ENCODE data around the gene ANKRD23. TPM values are rescaled to one million over a fixed set of nuclear protein-coding genes. Genes with fewer than 3 reads are reported as not detected.
A peak's percentile ranks its signal among the peaks of the same experiment; 100 is the strongest.

The ANKRD23 gene
- total RNA-seq, 1 experiment from 2014 or later: 3.5 TPM

DNA sequence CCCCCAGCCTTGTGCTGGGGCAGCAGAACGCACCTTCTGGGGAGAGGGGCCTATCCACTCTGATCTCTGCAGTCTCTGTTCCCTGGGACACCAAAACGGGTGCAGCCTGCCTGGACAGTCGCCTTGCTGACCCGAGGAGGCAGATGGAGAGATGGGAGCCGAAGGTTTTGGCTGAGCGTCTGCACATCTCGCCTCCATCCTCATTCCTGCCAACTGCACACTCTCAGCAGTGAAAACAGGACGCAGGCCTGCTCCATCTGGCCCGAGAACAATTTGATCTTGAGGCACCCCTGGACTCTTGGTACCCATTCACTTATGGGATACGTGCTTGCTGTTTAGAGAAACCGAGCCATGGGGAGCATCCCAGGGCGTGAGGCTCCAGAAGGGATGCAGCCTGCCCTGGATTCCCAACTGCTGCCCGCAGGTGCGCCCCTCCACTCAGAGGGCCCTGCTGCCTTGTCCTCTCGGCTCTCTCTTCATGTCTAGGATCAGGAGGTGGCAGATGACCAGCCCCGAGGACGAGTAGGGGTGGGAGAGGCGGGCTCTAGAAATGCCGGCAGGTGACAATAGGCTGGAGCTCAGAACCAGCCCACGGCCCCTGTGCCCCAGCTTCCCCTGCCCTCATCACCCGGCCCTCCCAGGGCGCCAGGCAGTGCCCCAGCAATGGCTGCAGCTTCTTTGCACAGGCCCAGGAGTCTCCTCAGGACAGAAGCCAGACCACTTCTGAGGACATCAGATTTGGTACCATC, 35.1 kb upstream of the ANKRD23 start:
- peak; percentile 93 for DNase-seq (ENCODE audit: low spot score)
- in situ Hi-C loops (cut with HindIII; ENCODE audit: low sequenced_read_pairs): no loop called here

DNA sequence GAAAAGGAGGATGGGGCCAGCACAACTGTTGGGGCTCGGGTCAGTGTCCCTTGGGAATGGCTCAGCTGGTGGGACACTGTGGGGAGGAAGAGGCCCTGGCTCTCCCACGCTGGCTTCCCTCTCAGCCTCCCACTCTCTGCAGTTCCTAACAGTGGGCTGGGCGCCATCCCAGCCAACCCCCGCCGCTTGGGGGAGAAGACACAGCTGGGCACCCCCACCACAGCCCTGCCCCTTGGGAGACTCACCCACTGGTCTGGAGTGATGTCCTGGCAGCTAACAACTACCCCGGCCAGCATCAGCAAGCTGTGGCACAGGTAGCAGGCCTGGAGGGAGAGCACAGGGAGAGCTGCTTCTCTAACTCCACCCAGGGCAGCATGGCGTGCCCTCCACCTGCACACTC, 34.4 kb upstream of the ANKRD23 start:
- DNase-seq (ENCODE audit: low spot score): no peak
- in situ Hi-C loops (cut with HindIII; ENCODE audit: low sequenced_read_pairs): no loop called here

DNA sequence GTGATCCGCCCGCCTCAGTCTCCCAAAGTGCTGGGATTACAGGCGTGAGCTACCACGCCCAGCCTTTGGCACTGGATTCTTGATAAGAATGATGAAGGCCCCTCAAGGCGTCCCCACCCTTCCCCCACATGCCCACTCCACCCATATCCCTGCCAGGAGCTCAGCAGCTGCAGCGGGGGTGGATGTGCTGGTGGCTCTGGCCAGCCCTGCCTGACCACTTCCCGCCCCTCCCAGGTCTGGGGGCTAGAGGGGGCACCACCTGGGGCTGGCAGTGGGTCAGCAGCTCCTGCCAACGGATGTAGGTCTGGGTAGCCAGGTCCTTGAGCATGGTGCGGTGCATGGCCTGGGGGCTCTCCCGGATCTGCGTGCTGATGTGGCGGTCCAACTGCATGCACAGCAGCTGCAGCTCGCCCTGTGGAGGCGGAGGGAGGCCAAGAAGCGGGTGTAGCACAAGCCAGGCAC, 33.8 kb upstream of the ANKRD23 start:
- in situ Hi-C loops (cut with HindIII; ENCODE audit: low sequenced_read_pairs): no loop called here
- no peak for DNase-seq (ENCODE audit: low spot score)

DNA sequence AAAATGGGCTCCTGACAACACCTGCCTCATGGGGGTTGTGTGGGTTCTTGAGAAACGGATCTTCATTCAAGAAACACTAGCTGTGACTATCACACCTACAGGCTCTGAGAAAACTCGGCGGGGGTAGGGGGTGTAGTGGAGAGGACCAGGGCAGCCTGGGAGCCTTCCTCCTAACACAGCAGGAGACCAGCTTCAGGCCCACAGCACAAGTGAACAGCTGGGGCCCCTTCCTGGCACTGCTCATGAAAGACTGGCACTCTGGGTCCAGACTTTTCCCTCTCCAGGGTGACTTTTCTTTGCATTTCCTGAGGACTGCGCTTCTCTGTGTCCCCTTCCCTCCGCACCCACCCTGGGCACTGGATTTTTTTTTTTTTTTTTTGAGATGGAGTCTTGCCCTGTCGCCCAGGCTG, 33.2 kb upstream of the ANKRD23 start:
- DNase-seq (ENCODE audit: low spot score): no peak
- in situ Hi-C loops (cut with HindIII; ENCODE audit: low sequenced_read_pairs): no loop called here

DNA sequence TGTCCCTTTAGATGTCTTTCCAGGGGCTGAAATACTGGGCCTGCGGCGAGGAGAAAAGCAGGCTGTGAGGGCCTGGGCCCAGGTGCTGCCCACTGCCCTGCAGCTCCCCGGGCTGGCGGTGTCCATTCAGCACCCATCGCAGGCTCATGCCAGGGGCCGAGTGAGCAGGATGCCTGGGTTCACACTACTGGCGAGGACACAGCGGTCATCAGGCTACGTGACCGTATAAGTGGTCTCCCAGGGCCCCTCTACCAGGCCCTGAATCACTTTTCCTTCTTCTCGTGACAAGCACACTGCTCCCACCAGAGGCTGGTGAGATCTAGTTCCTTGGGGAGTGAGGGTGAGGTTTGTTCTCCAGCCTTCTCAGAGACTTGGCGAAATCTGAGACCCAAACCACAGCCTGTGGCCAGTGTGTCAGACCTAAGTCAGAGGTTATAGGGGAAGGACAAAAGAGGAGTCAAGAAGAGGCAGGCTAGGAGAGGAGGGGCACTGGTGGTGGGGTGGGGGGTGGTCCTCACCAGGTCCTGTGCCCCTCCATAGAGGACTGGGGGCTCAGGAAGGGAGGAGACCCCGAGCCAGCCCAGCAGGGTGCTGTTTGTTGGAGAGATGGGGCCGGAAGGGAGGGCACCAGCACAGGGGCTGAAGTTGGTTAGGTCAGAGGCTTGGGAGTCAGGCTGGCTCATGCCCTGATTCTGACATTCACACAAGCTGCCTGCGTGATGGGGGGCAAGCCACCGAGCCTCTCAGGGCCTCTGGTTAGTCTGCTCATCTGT, 32.6 kb upstream of the ANKRD23 start:
- in situ Hi-C loops (cut with HindIII; ENCODE audit: low sequenced_read_pairs): no loop called here

DNA sequence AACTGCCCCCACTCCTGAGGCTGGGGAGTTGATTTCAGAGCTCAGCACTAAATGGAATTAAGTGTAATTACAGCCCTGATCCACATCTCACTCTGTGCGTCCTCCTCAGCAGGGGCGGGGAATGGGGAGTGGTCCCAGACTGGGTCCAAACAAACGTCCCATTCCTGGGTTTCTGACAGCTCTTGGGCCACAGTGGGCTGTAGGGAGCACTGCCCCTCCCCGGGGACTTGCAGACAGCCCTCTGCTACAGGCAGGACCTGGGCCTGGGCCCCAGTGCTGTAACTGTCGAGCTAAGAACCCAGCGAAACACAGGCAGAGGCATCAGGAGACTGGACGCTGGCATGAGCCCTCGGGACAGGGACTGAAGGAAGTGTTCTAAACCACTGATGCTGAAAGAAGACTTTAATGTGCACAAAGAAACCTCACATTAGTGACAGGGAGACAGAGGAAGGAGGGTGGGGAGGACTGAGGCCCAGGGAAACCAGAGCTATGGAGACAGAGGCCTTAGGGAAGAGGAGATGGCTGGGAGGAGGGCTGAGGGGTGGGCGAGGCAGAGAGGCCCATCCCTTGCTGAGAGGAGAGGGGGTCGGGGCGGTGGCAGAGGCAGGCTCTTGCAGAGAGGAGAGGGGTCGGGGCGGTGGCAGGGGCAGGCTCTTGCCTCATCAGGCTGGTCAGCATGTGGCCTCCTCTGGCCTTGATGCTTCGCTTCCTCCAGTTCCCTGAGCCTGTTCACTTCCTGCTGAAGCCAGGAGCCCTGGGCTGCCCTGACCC, 31.9 kb upstream of the ANKRD23 start:
- in situ Hi-C loops (cut with HindIII; ENCODE audit: low sequenced_read_pairs): no loop called here
- no peak for DNase-seq (ENCODE audit: low spot score)

More for the DNA sequence above, 32.6 kb upstream of the ANKRD23 start:
- no peak for DNase-seq (ENCODE audit: low spot score)

DNA sequence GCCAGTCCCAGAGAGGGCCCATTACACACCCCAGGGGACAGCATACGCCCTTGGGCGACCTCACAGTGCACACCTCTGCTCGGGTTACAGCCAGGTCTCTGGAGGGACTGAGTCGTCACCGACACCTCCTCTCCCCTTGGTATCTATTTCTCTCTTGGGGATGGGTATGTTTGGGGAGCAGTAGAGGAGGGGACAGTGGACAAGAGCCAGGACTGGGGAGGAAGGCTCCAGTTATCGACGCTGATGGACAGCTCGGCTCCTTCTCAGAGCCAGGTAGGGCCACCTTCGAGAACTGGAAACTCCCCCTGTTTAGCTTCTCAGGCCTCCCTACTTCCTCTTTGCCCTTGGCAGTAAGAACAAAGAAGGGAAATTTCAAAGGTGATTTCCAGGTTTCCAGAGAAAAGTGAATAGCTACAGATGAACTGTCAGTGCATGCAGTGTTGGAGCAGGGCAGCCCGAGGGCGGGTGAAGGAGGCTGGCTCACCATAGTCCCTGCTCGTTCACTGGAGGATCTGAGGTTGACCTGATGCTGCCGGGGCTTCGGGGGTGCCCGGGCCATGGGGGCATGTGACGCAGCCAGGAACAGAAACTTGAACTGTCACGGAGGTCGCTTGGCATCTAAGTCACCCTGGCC, 30.5 kb upstream of the ANKRD23 start:
- in situ Hi-C loops (cut with HindIII; ENCODE audit: low sequenced_read_pairs): no loop called here
- DNase-seq (ENCODE audit: low spot score): no peak

DNA sequence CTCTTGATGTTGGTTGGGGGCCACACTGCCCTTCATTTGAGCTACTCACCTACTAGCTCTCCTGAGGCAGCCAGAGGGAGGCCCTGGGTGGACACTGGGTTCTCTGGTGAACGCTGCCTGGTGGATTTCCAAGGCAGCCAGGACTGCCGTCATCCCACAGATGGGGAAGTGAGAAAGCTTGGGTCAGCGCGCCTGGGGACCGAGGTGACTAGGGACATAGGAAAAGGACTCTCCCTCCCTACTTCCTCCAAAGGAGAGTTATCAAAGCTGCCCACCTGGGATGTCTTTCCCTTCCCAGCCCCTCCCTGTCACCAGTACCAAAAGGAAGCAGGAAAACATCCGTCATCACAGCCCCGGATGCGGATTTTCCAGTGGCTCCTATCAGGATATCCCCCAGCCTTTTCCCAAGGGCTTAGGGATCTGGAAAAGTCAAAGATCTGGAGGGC, 29.9 kb upstream of the ANKRD23 start:
- no peak for DNase-seq (ENCODE audit: low spot score)
- in situ Hi-C loops (cut with HindIII; ENCODE audit: low sequenced_read_pairs): no loop called here

DNA sequence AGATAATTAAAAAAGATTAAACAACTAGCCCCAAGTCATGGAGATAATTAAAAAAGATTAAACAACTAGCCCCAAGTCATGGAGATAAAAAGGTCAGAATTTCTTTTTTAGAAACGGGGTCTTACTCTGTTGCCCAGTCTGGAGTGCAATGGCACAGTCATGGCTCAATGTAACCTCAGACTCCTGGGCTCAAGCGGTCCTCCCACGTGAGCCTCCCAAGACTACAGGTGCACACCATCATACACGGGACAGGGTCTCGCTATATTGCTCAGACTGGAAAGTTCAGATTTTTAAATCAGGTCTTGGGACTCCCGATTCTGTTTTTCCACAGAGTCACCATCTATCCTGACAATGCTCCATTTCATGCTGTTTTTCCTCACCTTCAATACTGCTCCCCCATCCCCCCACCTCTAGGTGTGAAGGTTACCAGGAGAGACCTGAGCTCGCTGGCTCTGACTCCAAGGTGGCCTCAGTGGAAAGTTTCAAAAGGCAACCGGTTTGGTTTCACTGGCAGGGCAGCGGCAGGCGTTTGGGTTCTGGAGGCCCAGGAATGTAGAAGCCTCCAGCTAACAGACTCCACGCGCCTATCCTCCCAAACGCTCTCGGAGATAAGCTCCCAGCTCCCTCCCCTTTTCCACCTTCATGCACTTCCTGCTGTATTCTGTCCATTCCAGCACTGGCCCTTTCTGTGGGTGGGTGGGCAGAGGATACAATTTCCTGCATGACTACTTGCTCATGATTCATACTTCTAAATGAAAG, 28.9 kb upstream of the ANKRD23 start:
- in situ Hi-C loops (cut with HindIII; ENCODE audit: low sequenced_read_pairs): no loop called here
- no peak for DNase-seq (ENCODE audit: low spot score)

DNA sequence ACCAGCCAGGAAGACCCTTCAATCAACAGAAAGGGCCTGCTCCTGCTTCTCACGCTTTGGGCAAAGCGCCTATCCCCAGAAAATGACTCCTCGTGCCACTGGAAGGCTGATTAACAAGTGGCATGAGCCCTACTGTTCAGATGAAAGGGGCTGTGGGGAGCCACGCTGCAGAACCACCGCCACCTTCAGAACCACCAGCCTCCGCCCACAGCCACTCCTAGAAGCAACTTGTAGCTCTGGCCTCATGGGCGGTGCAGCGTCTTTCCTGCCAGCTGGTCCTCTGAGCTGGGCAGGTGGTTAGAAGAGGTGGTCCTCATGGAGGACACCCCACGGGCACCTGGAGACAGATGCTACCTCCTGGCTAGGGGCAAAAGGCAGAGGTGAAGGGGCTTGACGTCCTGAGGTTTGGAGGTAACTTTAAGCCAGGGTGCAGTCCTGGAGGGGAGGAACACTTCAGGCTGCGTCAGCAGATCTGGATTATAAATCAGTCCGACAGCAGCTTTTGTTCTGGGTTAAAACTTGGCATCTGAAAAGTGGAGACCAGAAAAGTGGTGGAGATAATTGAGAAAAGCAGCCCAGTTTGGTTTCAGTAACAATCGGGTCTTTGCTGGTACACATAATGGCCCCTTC, 26.9 kb upstream of the ANKRD23 start:
- in situ Hi-C loops (cut with HindIII; ENCODE audit: low sequenced_read_pairs): no loop called here
- peak; percentile 59 for DNase-seq (ENCODE audit: low spot score)

DNA sequence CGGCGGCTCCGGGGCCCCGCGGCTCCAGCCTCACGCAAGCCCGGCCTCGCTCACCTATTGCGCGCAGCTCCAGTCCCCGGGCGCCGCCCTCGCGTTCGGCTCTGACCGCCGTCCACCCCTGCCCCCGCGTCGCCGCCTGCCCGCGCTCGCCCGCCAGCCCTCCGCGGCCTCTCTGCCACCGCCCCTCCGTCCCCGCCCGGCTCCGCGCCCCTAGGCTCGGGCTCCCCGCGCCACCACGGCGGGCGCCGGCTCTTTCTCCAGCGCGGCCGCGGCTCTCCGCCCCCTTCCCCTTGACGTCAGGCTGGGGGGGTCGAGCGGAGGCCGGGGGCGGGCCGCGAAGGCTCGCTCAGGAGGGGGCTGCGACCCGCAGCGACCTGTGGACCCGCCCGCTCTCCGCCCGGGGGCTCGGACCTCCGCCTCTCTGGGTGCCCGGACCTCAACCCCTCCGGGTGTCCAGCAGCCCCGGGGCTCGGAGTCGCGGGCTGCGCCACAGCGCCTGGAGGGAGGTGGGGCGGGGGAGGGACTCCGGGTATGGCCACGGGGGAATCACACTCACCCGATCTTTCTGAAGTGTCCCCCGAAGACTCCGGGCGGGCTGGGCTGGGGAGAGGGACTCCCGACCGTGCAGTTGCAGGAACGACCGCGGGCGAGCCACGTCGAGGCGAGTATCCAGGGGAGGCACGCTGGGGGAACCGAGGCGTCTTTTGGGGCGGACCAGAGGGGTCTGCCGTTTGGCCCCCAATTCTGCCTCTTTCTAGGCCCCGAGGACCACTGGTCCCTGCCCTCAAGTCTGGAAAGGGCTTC, 26.2 kb upstream of the ANKRD23 start, which contains the start of gene SEMA4C:
TSS of gene SEMA4C (minus strand) at position 259 of the 804 bp plus-strand sequence. CDS start 2,194 bp downstream, outside the sequence.
- peak; percentile 67 for DNase-seq (ENCODE audit: low spot score)
- in situ Hi-C loops (cut with HindIII; ENCODE audit: low sequenced_read_pairs): no loop called here

DNA sequence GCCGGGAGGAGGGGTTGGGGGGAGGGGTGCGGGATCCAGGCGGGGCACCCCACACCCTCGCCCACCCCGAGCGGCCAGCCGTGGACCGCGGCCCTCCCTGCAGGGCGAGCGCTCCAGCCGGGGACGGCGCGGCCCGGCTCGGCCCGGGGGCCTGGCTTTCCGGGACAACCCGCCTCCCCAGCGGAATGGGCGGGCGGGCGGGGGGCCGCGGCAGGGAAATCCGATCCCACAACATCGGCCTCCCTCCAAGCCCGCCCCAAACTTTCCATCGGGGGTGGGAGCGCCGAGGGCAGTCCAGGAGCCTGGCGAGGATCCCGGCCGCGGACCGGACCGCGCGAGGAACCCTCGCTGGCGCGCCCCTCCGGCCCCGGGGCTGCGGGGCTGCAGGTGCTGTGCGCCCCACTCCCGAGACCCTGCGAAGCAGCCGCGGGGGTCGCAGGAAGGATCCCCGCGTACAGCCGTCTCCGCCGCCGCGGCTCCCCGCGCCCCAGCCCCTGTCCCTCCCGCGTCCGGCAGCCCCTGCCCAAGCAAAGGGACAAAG, 25.5 kb upstream of the ANKRD23 start:
- in situ Hi-C loops (cut with HindIII; ENCODE audit: low sequenced_read_pairs): no loop called here
- no peak for DNase-seq (ENCODE audit: low spot score)

DNA sequence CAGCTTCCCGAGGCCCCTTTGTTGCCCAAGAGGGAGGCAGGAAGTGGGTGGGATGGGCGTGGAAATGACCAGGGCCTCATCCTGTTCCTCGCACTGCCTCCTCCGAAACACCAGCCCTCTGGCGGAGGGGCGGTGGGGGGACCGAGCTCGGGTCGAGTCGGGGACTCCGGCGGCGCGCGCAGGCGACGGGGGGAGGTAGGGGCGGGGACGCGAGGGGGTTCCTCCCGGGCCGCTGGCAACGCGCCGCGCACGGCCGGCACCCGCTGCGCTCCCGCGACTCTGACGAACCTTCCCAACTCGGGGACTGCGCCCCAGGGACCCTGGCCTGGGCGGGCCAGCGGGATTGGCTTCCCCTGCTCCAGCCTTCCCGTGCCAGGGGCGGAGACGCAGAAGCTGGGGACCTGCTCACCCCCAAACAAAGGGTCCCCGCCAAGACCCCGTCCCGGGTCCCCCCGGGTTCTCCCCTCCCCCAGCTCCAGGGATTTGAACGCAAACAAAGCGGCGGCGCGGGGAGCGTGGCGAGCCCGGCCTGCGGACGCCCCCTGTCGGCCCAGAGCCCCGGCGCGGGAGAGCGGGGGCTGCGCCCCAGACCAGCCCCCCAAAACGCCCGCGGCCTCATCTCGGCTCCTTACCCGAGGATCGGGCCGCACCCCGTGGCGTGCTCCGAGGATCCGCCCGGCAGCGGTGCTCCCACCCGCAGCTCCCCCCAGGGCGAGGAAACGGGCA, 24.9 kb upstream of the ANKRD23 start:
- in situ Hi-C loops (cut with HindIII; ENCODE audit: low sequenced_read_pairs): no loop called here
- peak; percentile 59 for DNase-seq (ENCODE audit: low spot score)

DNA sequence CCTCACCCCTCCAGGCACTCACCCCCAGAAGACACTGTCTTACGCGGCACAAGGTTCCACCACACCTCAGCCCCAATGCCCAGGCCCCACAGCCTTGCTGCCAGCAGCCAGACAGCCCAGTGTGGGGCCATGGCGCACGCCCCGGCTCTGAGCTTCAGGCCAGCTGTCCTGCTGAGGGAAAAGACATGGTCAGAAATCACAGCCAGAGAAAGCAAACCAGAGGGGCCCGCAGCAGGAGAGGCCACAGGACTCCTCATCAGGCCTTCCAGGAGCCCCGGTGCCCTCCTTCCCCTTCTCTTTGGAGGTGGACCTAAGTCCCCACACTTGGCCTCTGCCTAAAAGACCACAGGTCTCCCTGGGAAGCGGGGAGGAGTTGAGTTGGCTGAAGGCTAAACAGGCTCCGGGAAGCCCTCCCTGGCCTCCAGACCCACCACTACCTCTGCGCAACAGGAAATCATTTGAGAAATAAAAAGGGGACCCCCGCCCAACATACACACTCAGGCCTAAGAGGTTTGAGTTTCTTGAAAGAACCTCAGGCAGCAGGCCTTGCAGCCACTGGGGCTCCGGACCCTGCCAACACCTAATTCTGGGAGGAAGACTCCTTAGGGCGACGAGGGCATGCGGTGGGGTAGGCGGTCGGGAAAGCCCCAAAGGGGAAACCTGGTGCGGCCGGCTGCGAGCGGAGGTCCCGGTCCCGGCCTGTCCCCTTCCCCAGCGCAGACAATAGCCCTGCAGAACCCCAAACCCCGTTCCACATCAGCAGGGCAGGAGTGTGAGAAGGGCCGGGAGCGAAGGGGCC, 24.1 kb upstream of the ANKRD23 start:
- peak; percentile 87 for DNase-seq (ENCODE audit: low spot score)
- in situ Hi-C loops (cut with HindIII; ENCODE audit: low sequenced_read_pairs): no loop called here

DNA sequence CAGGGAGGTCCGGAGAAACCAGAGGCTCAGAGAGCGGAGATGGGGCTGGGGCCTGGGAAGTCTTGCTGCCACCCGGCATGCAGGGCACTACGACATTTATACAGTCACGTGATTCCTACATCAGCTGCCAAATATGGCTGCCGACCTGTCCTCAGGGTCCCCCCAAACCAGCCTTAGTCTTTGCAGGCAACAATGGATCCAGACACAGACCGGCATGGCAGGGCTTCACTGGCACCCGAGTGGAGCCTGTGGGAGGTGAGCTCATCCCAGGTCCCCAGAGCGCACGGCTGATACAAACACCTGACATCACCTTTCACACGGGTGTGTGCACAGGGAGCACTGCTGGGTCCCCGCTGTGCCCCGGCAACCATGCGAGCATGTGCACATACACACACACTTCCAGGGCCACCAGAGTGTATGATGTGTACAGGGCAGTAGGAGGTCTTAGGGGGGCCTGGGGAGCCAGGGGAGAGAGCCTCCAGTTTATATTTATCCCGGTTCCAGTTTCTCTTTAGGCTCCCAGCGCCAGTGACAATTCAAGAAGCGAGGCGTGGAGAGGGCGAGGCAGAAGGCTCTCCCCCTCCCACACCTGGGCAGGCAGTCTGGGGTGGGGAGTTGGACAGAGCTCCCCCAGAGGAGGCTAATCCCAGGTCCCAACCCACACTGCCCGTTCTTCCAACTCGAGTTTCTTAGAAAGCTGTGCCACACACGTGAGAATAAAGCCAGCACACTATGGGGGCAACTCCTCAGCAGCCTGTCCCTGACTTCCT, 23.4 kb upstream of the ANKRD23 start:
- in situ Hi-C loops (cut with HindIII; ENCODE audit: low sequenced_read_pairs): no loop called here

More for the DNA sequence above, 23.4 kb upstream of the ANKRD23 start:
- peak; percentile 74 for DNase-seq (ENCODE audit: low spot score)

Data from G401 (cell line).